AG04449 (cell line): ENCODE data around the gene HDAC4.

ENCODE experiments used
- CTCF ChIA-PET: fragments of 350-600 bp; formaldehyde crosslinking; extraction: SDS; loops from one replicate; lab custom pipeline; 2021; ENCODE audit warnings: antibody characterized with exemption; lab: Yijun Ruan, JAX
- POLR2A ChIA-PET: fragments of 400-600, 350-600 bp; formaldehyde crosslinking; extraction: SDS; loops from one replicate; lab custom pipeline; 2020; ENCODE audit warnings: antibody characterized with exemption, inconsistent platforms; lab: Yijun Ruan, JAX
- DNase-seq: peaks from one replicate; pipeline ENCODE4 v3.0.0-alpha.2; 2010; ENCODE audit warnings: low read depth, low spot score
- H3K4me3 ChIP-seq: 2 replicates; pipeline ENCODE4 v1.5.1; 2011; ENCODE audit warnings: low read depth, mild to moderate bottlenecking, control low read depth, low read length
- TF ChIP-seq, protein P1 (sequence below): IDR thresholded peaks from one replicate; pipeline ENCODE4 v1.5.1; 2011; ENCODE audit warnings: mild to moderate bottlenecking, moderate library complexity, low read length, control low read depth, inconsistent platforms; ENCODE audit not compliant: insufficient read depth; ENCODE audit errors: missing control alignments

The HDAC4 gene

DNA sequence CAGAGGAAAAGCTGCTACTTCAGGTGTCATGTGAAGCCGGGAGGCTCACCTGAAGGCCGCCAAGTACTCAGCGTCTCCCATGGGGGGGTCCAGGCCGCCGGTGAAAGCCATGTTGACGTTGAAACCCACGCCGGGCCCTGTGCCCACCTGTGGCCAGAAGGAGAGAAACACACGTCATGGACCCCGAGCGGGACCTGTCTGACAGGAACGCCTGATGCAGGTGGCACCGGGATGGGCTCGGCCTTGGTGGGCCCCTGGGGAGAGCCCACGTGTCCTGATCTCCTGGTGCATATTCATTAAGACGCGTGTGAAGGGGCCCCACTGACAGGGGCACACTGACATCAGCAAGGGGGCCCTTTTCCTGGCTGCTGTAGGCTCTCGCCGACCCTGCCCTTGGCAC, 319.8 kb downstream of the HDAC4 start:
- CTCF ChIA-PET, result no interaction called here
- H3K4me3 ChIP-seq, result no peak overlapping the region
- POLR2A ChIA-PET, result no interaction called here
- DNase-seq, result no peak
- TF ChIP-seq, protein P1, sequence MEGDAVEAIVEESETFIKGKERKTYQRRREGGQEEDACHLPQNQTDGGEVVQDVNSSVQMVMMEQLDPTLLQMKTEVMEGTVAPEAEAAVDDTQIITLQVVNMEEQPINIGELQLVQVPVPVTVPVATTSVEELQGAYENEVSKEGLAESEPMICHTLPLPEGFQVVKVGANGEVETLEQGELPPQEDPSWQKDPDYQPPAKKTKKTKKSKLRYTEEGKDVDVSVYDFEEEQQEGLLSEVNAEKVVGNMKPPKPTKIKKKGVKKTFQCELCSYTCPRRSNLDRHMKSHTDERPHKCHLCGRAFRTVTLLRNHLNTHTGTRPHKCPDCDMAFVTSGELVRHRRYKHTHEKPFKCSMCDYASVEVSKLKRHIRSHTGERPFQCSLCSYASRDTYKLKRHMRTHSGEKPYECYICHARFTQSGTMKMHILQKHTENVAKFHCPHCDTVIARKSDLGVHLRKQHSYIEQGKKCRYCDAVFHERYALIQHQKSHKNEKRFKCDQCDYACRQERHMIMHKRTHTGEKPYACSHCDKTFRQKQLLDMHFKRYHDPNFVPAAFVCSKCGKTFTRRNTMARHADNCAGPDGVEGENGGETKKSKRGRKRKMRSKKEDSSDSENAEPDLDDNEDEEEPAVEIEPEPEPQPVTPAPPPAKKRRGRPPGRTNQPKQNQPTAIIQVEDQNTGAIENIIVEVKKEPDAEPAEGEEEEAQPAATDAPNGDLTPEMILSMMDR, result no peak

GRCh38 chr2:239079671-239080294, 321.0 kb downstream of the HDAC4 start:
- no peak for DNase-seq
- TF ChIP-seq, protein P1, result no peak
- CTCF ChIA-PET, result no interaction called here
- H3K4me3 ChIP-seq, result no peak overlapping the region
- POLR2A ChIA-PET, result no interaction called here

DNA sequence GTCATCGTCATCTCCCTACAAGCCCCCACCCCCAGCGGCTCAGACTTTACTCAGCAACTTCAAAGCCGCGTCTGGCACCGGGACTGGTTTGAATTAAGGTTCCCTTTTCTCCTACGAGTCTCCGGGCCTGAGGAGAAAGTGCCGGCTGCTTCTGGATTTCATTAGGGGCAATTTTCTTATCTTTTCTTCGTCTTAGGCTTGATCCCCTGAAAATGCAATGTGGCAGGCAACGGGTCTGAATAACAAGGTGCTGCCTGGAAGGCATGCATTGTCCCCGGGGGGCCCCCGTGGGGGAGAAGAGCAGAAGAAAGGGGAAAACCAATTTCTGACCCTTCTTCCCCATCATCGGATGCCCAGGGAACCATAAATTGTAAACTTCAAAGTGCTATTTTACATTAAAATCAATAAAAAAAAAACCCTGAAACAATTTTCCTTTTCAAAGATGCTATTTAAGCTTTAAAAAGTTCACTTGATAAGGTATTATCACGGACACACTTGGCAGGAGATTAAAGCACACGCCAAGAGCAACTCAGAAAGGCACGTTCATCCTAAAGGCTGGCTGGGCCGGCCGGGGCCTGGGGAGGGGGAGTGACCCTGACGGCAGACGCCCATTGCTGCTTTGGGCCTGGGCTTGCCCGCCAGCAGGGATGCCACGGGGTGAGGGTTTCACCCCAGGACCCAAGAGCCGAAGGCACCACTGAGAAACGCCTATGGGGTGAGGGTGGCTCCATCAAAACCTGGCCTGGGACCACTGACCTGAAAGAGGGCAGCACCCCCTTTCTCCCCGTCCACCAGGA, 322.5 kb downstream of the HDAC4 start:
- DNase-seq, result no peak
- TF ChIP-seq, protein P1, result no peak
- ChIA-PET CTCF (no interaction called here), POLR2A (no interaction called here)
- no peak overlapping the region for H3K4me3 ChIP-seq

DNA sequence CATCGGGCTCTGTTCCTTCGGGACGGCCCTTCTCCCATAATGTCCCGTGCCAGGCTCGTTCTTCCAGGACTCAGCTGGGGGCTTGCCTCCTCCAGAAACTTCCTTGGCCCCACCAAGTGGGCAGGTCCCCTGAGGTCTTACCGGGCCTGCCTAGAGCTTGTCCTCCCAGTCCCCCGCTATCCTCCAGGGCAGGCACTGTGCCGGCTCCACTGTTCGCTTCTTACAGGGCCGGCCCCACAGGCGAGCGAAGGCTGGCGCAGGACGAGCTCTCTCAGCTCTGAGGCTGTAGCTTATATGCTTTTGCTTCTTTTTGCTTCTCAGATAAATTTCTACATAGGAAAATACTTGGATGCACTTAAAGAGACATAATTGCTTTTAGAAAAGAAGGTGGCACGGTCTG, 323.6 kb downstream of the HDAC4 start:
- DNase-seq, result no peak
- TF ChIP-seq, protein P1, result no peak
- no peak overlapping the region for H3K4me3 ChIP-seq
- POLR2A ChIA-PET, result no interaction called here
- CTCF ChIA-PET, result no interaction called here

DNA sequence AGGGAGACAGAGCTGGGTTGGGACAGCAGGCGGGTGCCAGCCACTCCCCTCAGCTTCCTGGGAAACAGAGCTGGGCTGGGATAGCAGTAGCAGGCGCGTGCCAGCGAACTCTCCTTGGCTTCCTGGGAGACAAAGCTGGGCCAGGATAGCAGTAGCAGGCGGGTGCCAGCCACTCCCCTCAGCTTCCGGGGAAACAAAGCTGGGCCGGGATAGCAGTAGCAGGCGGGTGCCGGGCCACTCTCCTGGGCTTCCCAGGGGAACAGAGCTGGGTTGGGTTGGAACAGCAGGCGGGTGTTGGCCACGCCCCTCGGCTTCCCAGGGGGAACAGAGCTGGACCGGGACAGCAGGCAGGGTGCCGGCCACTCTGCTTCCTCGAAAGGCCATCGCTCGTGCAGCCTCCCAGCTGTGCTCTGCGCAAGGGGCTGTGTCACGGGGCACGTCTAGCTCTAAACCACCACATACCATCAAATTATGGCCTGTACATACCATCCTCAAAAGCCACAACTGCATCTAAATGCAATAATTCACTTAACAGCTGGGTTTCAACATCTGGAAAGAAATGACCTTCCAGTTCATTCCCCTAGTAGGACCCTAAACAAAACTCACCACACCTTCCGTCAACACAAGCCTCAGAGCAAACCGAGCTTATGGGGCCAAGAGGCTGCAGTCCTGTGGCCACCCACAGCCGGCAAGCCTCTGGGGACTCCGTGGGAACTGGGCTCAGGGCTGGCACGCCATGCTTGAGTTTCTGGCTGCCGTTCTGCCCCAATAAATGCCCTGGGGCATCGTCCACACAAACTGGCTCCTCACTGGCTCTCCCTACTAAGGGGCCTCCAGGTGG, 324.7 kb downstream of the HDAC4 start:
- CTCF ChIA-PET, result interaction anchor here (1.1 kb wide), 1 partner anchor 30 kb away, joined by 4 read pairs; no protein-coding TSS in a partner anchor

More for the DNA sequence above, 324.7 kb downstream of the HDAC4 start:
- TF ChIP-seq, protein P1, result no peak
- H3K4me3 ChIP-seq, result no peak overlapping the region
- POLR2A ChIA-PET, result no interaction called here
- no peak for DNase-seq
